Heart left ventricle (tissue), 16 donors: ENCODE results near the gene SIGLEC10. TPM values are rescaled to one million over a fixed set of nuclear protein-coding genes. Genes with fewer than 3 reads are reported as not detected.

Experiments
- ATAC-seq, 4 donors: fragments of 200-7000 bp; cut with Tn5 transposase; one replicate each; pipeline ENCODE4 v1.9.1; 2020 to 2022; ENCODE audit warnings: moderate library complexity in 4 of 4, mild to moderate bottlenecking in 3 of 4, moderate number of reproducible peaks in 1 of 4
- DNase-seq, 5 donors: peaks; one replicate each; pipeline ENCODE4 v3.0.0-alpha.2; 2020
- H3K27ac ChIP-seq, 12 donors: fragments of 200-600 bp; sonication (generic) in 4 of 12; one replicate each; pipeline versions ENCODE4 v1.5.0 to v1.8.0; 2016 to 2022; ENCODE audit warnings: mild to moderate bottlenecking in 2 of 12
- H3K27me3 ChIP-seq, 9 donors: fragments of 200-600 bp; sonication (generic) in 2 of 9; one replicate each; pipeline versions ENCODE4 v1.5.1 to v1.8.0; 2016 to 2022; ENCODE audit warnings: mild to moderate bottlenecking in 3 of 9
- H3K36me3 ChIP-seq, 9 donors: fragments of 200-600 bp; sonication (generic) in 2 of 9; one replicate each; pipeline versions ENCODE4 v1.5.0 to v1.8.0; 2018 to 2022; ENCODE audit warnings: mild to moderate bottlenecking in 2 of 9
- H3K4me1 ChIP-seq, 12 donors: fragments of 200-600 bp; sonication (generic) in 4 of 12; one replicate each; pipeline versions ENCODE4 v1.5.0 to v1.8.0; 2016 to 2022; ENCODE audit warnings: mild to moderate bottlenecking in 3 of 12
- H3K4me3 ChIP-seq, 12 donors: fragments of 200-600 bp; sonication (generic) in 4 of 12; one replicate each; pipeline versions ENCODE4 v1.5.0 to v1.8.0; 2017 to 2022; ENCODE audit warnings: mild to moderate bottlenecking in 9 of 12, moderate library complexity in 4 of 12
- H3K9me3 ChIP-seq, 12 donors: fragments of 200-600 bp; sonication (generic) in 4 of 12; one replicate each; pipeline versions ENCODE4 v1.5.0 to v1.8.0; 2016 to 2022; ENCODE audit warnings: mild to moderate bottlenecking in 1 of 12
- CTCF ChIP-seq, 12 donors: fragments of 200-600 bp; sonication (generic) in 4 of 12; IDR thresholded peaks; one replicate each; pipeline versions ENCODE4 v1.5.0 to v1.8.0; 2018 to 2022; ENCODE audit warnings: antibody characterized with exemption in 12 of 12, mild to moderate bottlenecking in 5 of 12
- POLR2A ChIP-seq, 2 donors: fragments of 450-650 bp; IDR thresholded peaks; one replicate each; pipeline ENCODE4 v1.6.1; 2017; ENCODE audit warnings: antibody characterized with exemption in 2 of 2, mild to moderate bottlenecking in 2 of 2, moderate library complexity in 2 of 2
- WGBS, 4 donors: extraction: QIAGEN DNeasy Blood & Tissue Kit in 2 of 4; methylation state at CpG; one replicate each; pipeline versions ENCODE4 v1.1.5 to v1.1.7; 2013 to 2018; 5-methylcytosine and 5-hydroxymethylcytosine counted together
- intact Hi-C, 10 donors: fragments of 100-400 bp; cut with DNase I; formaldehyde crosslinking; loops; one replicate each; pipeline versions ENCODE4 v1.11.1 to v1.14.2; 2022
- polyA plus RNA-seq, 2 donors: library from polyadenylated mRNA; stranded (reverse); fragments of 200-250 nt; gene quantifications; one replicate each; pipeline ENCODE4 v1.2.3, GENCODE V29; 2013
- total RNA-seq, 9 donors: library from RNA; depleted of rRNA in 2 of 9; stranded (reverse); fragments of >200 nt in 2 of 9; fragmentation: NEBNext Ultra II Directional in 3 of 9; extraction: Animal tissue kit (Norgen Biotek cat#: 25700) in 3 of 9; gene quantifications; one replicate each; pipeline versions ENCODE4 v1.1.0 to v1.2.4, GENCODE V29; 2016 to 2023
- donor health status: ischemic (EF 13 %, LVEDD 7.1; RV severe dilation, severe dysfunction).
- donor health status: healthy with polysubstance abuse.
- donor health status: DM: no; HTN: yes; CAD: no.
- donor health status: DM: no; HTN: no; CAD: no.
- donor health status: ischemic (EF 25% LVEDD 6.9; RV normal size, moderate dysfunction).
- donor health status: ischemic (EF 25% LVEDD 5.7; RV mildly dilated, moderate dysfunction).
- donor health status: healthy.
- donor health status: DM: yes; HTN: yes; CAD: no.
- donor health status: ischemic (EF 35%, LVEDD 5.7; RV mildly dilated, moderate dysfunction).
- donor health status: nonischemic (EF 11% LVEDD 7.7; RV severe dilation, severe dysfunction).
- donor health status: DM: yes; HTN: yes; CAD: no.
- donor health status: PGD.
- donor health status: ischemic (EF 29% LVEDD 5.4; RV normal size, mild dysfunction).
- donor health status: nonischemic (EF 23%, LVEDD 6.1; RV moderate dilation, normal function).

The SIGLEC10 gene
- total and polyA plus RNA-seq, 11 donors: 0.08 to 7.5 (median 0.58) TPM

- 62 to 78% (median 69%) methylated on average over 1 of the region's 1 CpG for WGBS, 4 donors
Observed at GRCh38 chr19:51434456-51434855, 17.0 kb upstream of the SIGLEC10 start.

DNA sequence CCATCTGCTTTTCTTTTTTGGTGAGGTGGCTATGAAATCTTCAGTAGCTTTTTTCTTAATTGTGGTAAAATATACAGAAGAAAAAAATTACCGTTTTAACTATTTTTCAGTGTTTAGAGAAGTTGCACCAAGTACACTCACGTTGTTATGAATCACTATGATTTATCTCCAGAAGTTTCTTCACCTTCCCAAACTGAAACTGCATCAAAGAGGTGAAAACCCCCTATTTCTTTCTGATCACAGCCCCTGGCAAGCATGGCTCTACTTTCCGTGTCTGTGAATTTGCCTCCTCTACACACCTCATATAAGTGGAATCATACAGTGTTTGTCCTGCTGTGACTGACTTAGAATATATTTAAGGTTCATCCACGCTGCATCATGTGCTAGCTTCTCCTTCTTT lies 15.6 kb upstream of the SIGLEC10 start:
- no peak for DNase-seq
- no peak overlapping the region for H3K4me3 ChIP-seq
- peaks cover 0 to 3% (median 0%) of the 10 kb centered on the region in 12 donors for H3K9me3 ChIP-seq
- no peak for ATAC-seq
- intact Hi-C loops: loop anchor here in 1 of 10 donors (10.0 kb wide), 1 partner anchor 98 kb away; no protein-coding TSS in a partner anchor
- no peak overlapping the region for H3K27ac ChIP-seq
- no peaks in the 10 kb centered on the region for H3K36me3 ChIP-seq
- 50 to 64% (median 59%) methylated on average over 4 of the region's 4 CpGs for WGBS, 4 donors
- no peak for TF ChIP-seq CTCF (IDR thresholded peaks at IDR 0.05)
- TF ChIP-seq POLR2A (IDR thresholded peaks at IDR 0.05): no peak
- H3K27me3 ChIP-seq: peaks cover 0 to 26% (median under 1%) of the 10 kb centered on the region in 9 donors
- peaks cover 0 to 25% (median 0%) of the 10 kb centered on the region in 12 donors for H3K4me1 ChIP-seq

More at GRCh38 chr19:51434456-51434855, 17.0 kb upstream of the SIGLEC10 start:
- H3K4me1 ChIP-seq: peaks cover 0 to 26% (median 0%) of the 10 kb centered on the region in 12 donors
- peak in 1 of 4 donors; percentile 33 for ATAC-seq
- intact Hi-C loops: loop anchor here in 1 of 10 donors (10.0 kb wide), 1 partner anchor 100 kb away; no protein-coding TSS in a partner anchor
- no peaks in the 10 kb centered on the region for H3K9me3 ChIP-seq
- peaks cover 0 to 39% (median 8%) of the 10 kb centered on the region in 9 donors for H3K27me3 ChIP-seq
- TF ChIP-seq CTCF (IDR thresholded peaks at IDR 0.05): no peak
- no peak overlapping the region for H3K27ac ChIP-seq
- no peak overlapping the region for H3K4me3 ChIP-seq
- no peaks in the 10 kb centered on the region for H3K36me3 ChIP-seq
- DNase-seq: no peak

DNA sequence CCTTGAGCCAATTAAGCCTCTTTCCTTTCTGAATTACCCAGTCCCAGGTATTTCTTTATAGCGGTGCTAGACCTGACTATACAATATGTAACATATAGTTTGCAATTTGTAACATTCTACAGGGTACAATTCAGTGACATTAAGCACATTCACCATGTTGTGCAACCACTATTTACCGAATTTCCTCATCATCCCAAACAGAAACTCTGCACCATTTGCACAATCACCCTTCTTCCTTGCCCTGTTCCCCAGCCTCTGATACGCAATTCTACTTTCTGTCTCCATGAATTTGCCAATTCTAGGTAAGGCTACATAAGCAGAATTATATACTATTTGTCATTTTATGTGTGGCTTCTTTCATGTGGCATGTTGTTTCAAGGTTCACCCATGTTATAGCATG lies 13.7 kb upstream of the SIGLEC10 start:
- Histone ChIP-seq H3K27me3 (peaks cover 0 to 14% (median 0%) of the 10 kb centered on the region in 9 donors), H3K4me3 (no peak overlapping the region), H3K36me3 (no peaks in the 10 kb centered on the region), H3K27ac (peak overlapping the region in 1 of 12 donors; percentile 66), H3K4me1 (peaks cover 0 to 28% (median 0%) of the 10 kb centered on the region in 12 donors), H3K9me3 (peaks cover 0 to 3% (median 0%) of the 10 kb centered on the region in 12 donors)
- no peak for TF ChIP-seq CTCF (IDR thresholded peaks at IDR 0.05)
- TF ChIP-seq POLR2A (IDR thresholded peaks at IDR 0.05): no peak
- no peak for DNase-seq
- ATAC-seq: peak in 2 of 4 donors; percentile 36 to 49
- intact Hi-C loops: loop anchor here in 1 of 10 donors (10.0 kb wide), 1 partner anchor 96 kb away; no protein-coding TSS in a partner anchor
- 46 to 72% (median 59%) methylated on average over 3 of the region's 3 CpGs for WGBS, 4 donors

GRCh38 chr19:51430221-51430620 lies 12.8 kb upstream of the SIGLEC10 start:
- DNase-seq (no peak), ATAC-seq (no peak)
- H3K9me3 ChIP-seq: peaks cover 0 to 3% (median 0%) of the 10 kb centered on the region in 12 donors
- 46 to 57% (median 51%) methylated on average over 3 of the region's 3 CpGs for WGBS, 4 donors
- TF ChIP-seq POLR2A (IDR thresholded peaks at IDR 0.05): no peak
- TF ChIP-seq CTCF (IDR thresholded peaks at IDR 0.05): no peak
- intact Hi-C loops: loop anchor here in 1 of 10 donors (10.0 kb wide), 1 partner anchor 95 kb away; no protein-coding TSS in a partner anchor
- H3K36me3 ChIP-seq: no peaks in the 10 kb centered on the region
- peaks cover 0 to 28% (median 0%) of the 10 kb centered on the region in 12 donors for H3K4me1 ChIP-seq
- H3K4me3 ChIP-seq: no peak overlapping the region
- peak overlapping the region in 1 of 12 donors; percentile 66 for H3K27ac ChIP-seq
- peaks cover 0 to 10% (median 0%) of the 10 kb centered on the region in 9 donors for H3K27me3 ChIP-seq
